ENCODE measurements around the gene CD96. TPM values are rescaled to one million over a fixed set of nuclear protein-coding genes. Genes with fewer than 3 reads are reported as not detected.
"Not testable (repeated sequence)": the region's sequence is repeated elsewhere in the genome, so short reads cannot be mapped to it uniquely, and the experiment has no call there.

Gene CD96
- total RNA-seq: 223 and 241 TPM in 2 replicates

GRCh38 chr3:111541911-111542483 is at the start of gene CD96:
Gene CD96 (plus strand): TSS chr3:111542197. CDS start chr3:111542249, 52 bp downstream.
- intact Hi-C loops (cut with micrococcal nuclease): loop anchor here (1.0 to 10.0 kb wide), 8 partner anchors 68 to 1735 kb away; partner anchors contain the start of genes ABHD10 and NECTIN3

DNA sequence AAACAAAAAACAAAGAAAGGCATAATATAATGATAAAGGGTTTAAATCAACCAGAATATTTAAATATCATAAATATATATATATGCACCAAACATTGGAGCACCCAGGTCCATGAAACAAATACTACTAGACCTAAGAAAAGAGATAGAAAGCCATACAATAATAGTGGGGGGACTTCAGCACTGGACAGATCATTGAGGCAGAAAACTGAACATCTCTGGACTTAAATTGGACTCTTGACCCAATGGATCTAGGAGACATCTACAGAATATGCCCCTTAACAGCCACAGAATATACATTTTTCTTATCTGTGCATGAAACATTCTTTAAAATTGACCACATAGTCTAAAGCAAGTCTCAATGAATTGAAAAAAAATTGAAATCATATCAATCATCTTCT is 48.7 kb upstream of the CD96 start:
- intact Hi-C loops (cut with micrococcal nuclease): no loop called here

DNA sequence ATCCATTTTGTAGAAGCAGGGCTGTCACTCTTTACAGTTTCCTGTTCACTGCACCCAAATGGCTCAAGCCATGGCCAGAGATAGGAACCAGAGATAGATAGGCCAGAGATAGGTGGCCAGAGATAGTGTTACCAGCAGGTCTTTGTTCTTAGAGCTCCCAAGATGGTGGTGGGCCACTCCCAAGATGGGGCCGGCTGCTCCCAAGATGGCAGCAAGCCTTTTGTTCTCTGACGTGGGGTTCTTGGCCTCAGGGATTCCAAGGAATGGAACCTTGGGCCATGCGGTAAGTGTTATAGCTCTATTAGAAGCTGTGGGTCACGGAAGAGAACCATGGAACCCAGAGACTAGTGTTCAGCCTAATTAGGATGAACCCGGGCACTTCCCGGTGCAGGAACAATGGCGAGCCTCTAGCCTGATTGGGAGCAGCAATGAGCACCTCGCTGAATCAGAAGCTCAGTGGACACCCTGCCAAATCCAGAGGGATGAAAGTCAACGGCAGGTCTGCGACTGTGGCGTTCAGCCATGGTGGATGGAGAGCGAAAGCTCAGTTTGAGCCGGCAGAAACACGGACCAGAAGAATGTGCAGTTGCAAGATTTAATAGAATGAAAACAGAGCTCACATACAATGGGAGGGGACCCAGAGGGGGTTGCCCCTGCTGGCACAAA is 45.0 kb upstream of the CD96 start:
- intact Hi-C loops (cut with micrococcal nuclease): no loop called here

DNA sequence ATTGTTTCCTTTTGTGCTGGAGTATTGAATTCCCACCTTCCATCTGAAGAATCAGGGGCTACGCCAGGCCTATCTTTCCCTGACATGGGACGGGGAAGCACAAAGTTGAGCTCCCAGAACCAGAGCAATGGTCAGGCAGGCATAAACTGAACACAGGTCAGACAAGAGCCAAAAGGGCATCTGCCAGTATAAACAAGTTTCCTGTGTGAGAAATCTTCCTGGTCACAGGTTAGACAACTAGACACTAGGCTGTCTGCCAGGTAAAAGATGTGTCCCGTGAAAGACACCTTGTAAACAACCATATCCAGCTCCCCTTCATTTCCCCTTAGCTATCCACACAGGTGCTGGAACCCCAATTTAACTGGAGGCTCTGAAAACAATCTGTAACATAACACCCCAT is 44.0 kb upstream of the CD96 start:
- intact Hi-C loops (cut with micrococcal nuclease): no loop called here

GRCh38 chr3:111506435-111506834 is 35.6 kb upstream of the CD96 start:
- intact Hi-C loops (cut with micrococcal nuclease): no loop called here

- intact Hi-C loops (cut with micrococcal nuclease): no loop called here
These were observed 32.7 kb upstream of the CD96 start for GRCh38 chr3:111509308-111509707.

GRCh38 chr3:111517801-111518200 is 24.2 kb upstream of the CD96 start:
- intact Hi-C loops (cut with micrococcal nuclease): no loop called here

- intact Hi-C loops (cut with micrococcal nuclease): no loop called here
These were observed 22.7 kb upstream of the CD96 start for GRCh38 chr3:111519178-111519855.

- intact Hi-C loops (cut with micrococcal nuclease): no loop called here
These were observed 20.1 kb upstream of the CD96 start for GRCh38 chr3:111521891-111522290.

DNA sequence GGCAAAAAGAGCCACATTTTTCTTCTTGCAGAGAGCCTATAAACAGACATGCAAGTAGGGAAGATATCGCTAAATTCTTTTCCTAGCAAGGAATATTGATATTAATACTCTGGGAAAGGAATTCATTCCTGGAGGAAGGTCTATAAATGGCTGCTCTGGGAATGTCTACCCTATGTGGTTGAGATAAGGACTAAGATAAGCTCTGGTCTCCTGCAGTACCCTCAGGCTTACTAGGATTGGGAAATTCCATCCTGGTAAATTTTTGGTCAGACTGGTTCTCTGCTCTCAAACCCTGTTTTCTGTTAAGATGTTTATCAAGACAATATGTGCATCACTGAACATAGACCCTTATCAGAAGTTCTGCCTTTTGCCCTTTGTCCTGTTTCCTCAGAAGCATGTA is 17.5 kb upstream of the CD96 start:
- intact Hi-C loops (cut with micrococcal nuclease): not testable (repeated sequence)

DNA sequence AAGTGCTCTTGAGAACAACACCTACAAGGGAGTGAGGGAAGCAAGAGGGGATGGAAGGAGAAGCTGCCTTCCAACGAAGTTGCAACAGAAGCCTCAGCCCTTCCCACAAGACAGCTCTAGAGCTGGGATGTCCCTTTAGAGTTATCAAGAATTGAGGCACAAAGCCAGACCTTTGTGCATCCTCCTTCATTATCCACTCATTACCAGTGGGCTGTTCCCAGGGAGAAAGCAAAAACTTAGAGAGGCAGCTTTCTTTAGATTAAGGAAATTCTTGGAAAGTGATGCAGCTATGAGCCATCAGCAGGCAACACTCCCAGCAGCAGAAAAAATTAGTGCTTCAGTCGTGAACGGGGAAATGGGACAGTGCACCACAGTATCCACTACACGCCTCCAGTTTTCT is 10.6 kb upstream of the CD96 start:
- intact Hi-C loops (cut with micrococcal nuclease): no loop called here

- intact Hi-C loops (cut with micrococcal nuclease): no loop called here
These were observed 7.3 kb upstream of the CD96 start for GRCh38 chr3:111534701-111535100.

GRCh38 chr3:111538111-111538510 is 3.9 kb upstream of the CD96 start:
- intact Hi-C loops (cut with micrococcal nuclease): loop anchor here (2.0 kb wide), 2 partner anchors 299 to 1223 kb away; no protein-coding TSS in a partner anchor

GRCh38 chr3:111538681-111539083 is 3.3 kb upstream of the CD96 start:
- intact Hi-C loops (cut with micrococcal nuclease): loop anchor here (1.0 to 2.0 kb wide), 3 partner anchors 300 to 1806 kb away; no protein-coding TSS in a partner anchor

GRCh38 chr3:111539351-111540331 is 2.4 kb upstream of the CD96 start:
- intact Hi-C loops (cut with micrococcal nuclease): loop anchor here (1.0 to 10.0 kb wide), 5 partner anchors 301 to 1807 kb away; no protein-coding TSS in a partner anchor

DNA sequence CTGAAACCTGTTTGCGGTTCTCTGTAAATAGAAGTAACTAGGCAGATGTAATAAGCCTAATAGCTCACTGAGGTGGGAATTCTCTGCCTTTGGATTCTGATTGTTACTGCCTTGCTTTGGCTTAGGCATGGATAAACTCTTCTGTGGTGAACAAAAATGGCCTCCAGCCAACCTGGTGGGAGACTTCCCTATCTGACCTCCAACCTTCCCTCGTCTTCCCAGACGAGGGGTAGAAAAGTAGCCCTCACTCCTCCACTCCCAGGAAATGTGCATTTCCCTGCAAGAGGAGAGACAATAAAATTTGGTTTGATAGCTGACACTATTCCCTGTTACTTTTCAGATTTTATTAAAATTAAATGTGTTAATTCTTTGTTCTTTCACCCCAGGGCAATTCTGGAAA is 606 bp upstream of the CD96 start:
- intact Hi-C loops (cut with micrococcal nuclease): loop anchor here (10.0 kb wide), 2 partner anchors 727 to 1133 kb away; no protein-coding TSS in a partner anchor

DNA sequence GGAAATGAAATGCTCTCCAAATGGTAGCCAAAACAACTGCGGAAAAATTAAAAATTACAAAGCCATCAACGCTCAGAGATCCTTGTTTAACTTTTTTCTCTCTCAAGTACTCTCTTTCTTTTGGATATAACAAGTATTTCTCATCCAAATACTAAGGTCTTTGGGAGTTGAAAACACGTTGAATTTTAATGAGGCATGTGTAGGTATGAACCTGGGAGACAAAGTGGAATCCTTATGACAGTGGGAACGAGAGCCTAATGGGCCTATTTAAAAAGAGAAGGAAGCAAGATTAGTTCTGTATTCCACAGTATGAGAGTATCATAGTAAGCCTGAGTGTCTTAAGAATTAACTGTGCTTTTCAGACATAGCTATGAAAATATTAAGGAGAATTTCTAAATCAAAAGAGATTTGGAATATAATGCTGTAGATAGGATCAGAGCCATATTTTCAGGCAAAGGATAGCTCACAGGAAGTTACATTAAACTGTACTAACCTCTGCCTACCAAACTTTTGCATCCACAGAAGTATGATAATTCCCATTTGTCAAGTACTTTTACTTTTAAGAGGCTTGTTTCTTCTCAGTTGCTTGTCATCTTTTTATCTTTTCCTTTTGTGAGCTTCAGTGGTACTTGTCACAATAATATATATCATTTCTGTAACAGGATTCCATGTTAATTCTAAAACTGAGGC is 759 bp downstream of the CD96 start:
- intact Hi-C loops (cut with micrococcal nuclease): loop anchor here (1.0 to 10.0 kb wide), 8 partner anchors 68 to 1736 kb away; partner anchors contain the start of genes ABHD10 and NECTIN3

- intact Hi-C loops (cut with micrococcal nuclease): loop anchor here (10.0 kb wide), 2 partner anchors 731 to 1129 kb away; no protein-coding TSS in a partner anchor
These were observed 3.4 kb downstream of the CD96 start for GRCh38 chr3:111545349-111545748.

GRCh38 chr3:111547631-111548030 is 5.6 kb downstream of the CD96 start:
- intact Hi-C loops (cut with micrococcal nuclease): loop anchor here (1.0 to 10.0 kb wide), 5 partner anchors 19 to 1127 kb away; no protein-coding TSS in a partner anchor

GRCh38 chr3:111548092-111548491 is 6.1 kb downstream of the CD96 start:
- intact Hi-C loops (cut with micrococcal nuclease): loop anchor here (2.0 to 10.0 kb wide), 3 partner anchors 19 to 1127 kb away; no protein-coding TSS in a partner anchor

All from T-helper 2 cell treated with Interferon-gamma antibody and Interleukin-4, amounts not matched to agents 100 ng/mL and 5 ng/mL, for 36 hours (primary cell).